Suprapubic skin (tissue), 4 donors: Measurements from ENCODE around the gene ROR2. TPM values are rescaled to one million over a fixed set of nuclear protein-coding genes. Genes with fewer than 3 reads are reported as not detected.
A peak's percentile ranks its signal among the peaks of the same experiment; 100 is the strongest.

Source experiments
- DNase-seq, 2 donors: peaks; one replicate each; pipeline ENCODE4 v3.0.0-alpha.2; 2019; ENCODE audit warnings: low spot score in 2 of 2
- H3K27ac ChIP-seq: fragments of 200-600 bp; sonication (generic); one replicate; pipeline ENCODE4 v1.5.1; 2019
- H3K27me3 ChIP-seq: fragments of 200-600 bp; sonication (generic); one replicate; pipeline ENCODE4 v1.5.1; 2019
- H3K36me3 ChIP-seq: fragments of 200-600 bp; sonication (generic); one replicate; pipeline ENCODE4 v1.5.1; 2019
- H3K4me1 ChIP-seq: fragments of 200-600 bp; sonication (generic); one replicate; pipeline ENCODE4 v1.5.1; 2019
- H3K4me3 ChIP-seq: fragments of 200-600 bp; sonication (generic); one replicate; pipeline ENCODE4 v1.5.1; 2019; ENCODE audit warnings: mild to moderate bottlenecking
- H3K9me3 ChIP-seq: fragments of 200-600 bp; sonication (generic); one replicate; pipeline ENCODE4 v1.5.1; 2019
- EP300 ChIP-seq: sonication (generic); formaldehyde crosslinking; IDR thresholded peaks from one replicate; pipeline ENCODE4 v1.6.1; 2017; ENCODE audit warnings: antibody characterized with exemption
- POLR2A ChIP-seq, 2 donors: fragments of 450-650 bp; IDR thresholded peaks; one replicate each; pipeline ENCODE4 v1.6.1; 2017; ENCODE audit warnings: antibody characterized with exemption in 2 of 2, mild to moderate bottlenecking in 2 of 2, moderate library complexity in 2 of 2
- POLR2AphosphoS5 ChIP-seq, 3 donors: sonication (generic); formaldehyde crosslinking; IDR thresholded peaks; one replicate each; pipeline ENCODE4 v1.6.1; 2017; ENCODE audit warnings: antibody characterized with exemption in 3 of 3
- WGBS: methylation state at CpG from one replicate; pipeline ENCODE4 v1.1.5; 2018; 5-methylcytosine and 5-hydroxymethylcytosine counted together
- total RNA-seq, 4 donors: library from RNA; depleted of rRNA; stranded (reverse); fragments of >200 nt; gene quantifications; one replicate each; pipeline ENCODE4 v1.1.0, GENCODE V29; 2016
- TF ChIP-seq, protein P1 (sequence below), 2 donors: fragments of 200-600 bp in 1 of 2; fragments of 450-650 bp in 1 of 2; sonication (generic) in 1 of 2; IDR thresholded peaks; one replicate each; pipeline ENCODE4 v1.5.1; 2016 to 2019; ENCODE audit warnings: antibody characterized with exemption in 2 of 2, mild to moderate bottlenecking in 1 of 2, moderate library complexity in 1 of 2

ROR2 gene
- total RNA-seq, 4 donors from 2014 or later = 3.3 to 7.3 (median 5.0) TPM

DNA sequence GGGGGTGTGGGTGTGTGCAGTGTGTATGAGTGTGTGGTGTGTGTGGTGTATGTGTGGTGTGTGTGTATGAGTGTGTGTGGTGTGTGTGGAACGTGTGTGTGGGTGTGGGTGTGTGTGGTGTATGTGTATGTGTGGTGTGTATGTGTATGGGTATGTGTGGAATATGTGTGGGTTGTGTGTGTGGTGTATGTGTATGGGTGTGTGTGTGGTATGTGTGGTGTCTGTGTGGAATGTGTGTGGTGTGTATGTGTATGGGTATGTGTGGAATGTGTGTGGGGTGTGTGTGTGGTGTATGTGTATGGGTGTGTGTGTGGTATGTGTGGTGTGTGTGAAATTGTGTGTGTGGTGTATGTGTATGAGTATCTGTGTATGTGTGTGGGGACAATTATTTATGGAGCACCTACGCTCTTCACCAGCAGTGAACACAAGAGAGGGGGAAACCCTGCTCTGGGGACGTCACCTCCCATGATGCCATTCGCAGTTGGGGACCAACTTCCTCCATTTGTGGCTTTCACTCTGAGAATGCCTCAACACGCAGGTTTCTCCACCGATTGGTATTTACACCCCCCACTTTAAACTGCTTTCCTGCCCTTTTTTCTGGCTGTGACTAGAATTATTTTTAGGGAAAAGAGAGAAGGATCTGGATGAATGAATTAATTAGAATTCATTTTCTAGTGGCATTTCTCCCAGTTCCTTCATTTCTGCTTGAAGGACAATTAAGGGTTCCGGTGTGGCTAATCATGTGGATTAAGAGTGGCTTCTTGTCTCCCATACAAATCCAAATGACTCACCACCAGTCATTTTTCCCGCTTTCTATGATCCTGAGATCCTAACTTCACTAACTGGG is 238.1 kb downstream of the ROR2 start:
- H3K4me1 ChIP-seq = no peaks in the 10 kb centered on the region
- TF ChIP-seq EP300 (no peak), POLR2AphosphoS5 (IDR thresholded peaks at IDR 0.05) (no peak), POLR2A (IDR thresholded peaks at IDR 0.05) (no peak)
- TF ChIP-seq, protein P1, sequence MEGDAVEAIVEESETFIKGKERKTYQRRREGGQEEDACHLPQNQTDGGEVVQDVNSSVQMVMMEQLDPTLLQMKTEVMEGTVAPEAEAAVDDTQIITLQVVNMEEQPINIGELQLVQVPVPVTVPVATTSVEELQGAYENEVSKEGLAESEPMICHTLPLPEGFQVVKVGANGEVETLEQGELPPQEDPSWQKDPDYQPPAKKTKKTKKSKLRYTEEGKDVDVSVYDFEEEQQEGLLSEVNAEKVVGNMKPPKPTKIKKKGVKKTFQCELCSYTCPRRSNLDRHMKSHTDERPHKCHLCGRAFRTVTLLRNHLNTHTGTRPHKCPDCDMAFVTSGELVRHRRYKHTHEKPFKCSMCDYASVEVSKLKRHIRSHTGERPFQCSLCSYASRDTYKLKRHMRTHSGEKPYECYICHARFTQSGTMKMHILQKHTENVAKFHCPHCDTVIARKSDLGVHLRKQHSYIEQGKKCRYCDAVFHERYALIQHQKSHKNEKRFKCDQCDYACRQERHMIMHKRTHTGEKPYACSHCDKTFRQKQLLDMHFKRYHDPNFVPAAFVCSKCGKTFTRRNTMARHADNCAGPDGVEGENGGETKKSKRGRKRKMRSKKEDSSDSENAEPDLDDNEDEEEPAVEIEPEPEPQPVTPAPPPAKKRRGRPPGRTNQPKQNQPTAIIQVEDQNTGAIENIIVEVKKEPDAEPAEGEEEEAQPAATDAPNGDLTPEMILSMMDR (IDR thresholded peaks at IDR 0.05) = no peak
- no peaks in the 10 kb centered on the region for H3K9me3 ChIP-seq
- H3K4me3 ChIP-seq = no peak overlapping the region
- H3K36me3 ChIP-seq = no peaks in the 10 kb centered on the region
- H3K27ac ChIP-seq = no peak overlapping the region
- WGBS = 57% methylated on average over 8 of the region's 8 CpGs
- peak in 1 of 2 donors; percentile 35 for DNase-seq
- H3K27me3 ChIP-seq = peaks cover 5% of the 10 kb centered on the region

DNA sequence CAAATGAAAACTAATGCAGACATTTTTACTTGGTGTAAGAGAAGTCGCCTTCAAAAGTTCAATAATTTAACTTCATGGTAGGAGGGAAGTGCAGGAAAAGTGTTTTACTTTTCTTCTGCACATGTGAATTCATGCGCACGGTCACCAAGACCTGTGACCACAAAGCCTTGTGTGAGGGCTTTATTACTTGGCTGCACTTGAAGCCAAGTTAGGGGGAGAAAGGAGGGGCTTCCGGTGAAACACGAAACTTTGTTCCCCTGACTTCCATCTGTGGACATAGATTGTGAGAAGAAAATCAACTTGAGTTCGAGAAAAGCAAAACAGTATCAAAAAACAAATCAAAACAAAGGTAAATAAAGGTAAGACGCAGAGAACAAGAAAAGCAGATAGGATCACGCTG is 239.9 kb downstream of the ROR2 start:
- Histone ChIP-seq H3K4me3 (no peak overlapping the region), H3K27ac (no peak overlapping the region), H3K9me3 (no peaks in the 10 kb centered on the region), H3K36me3 (no peaks in the 10 kb centered on the region), H3K27me3 (peaks cover 5% of the 10 kb centered on the region), H3K4me1 (no peaks in the 10 kb centered on the region)
- DNase-seq = peak in 1 of 2 donors; percentile 9
- WGBS = 82% methylated on average over 8 of the region's 8 CpGs
- TF ChIP-seq EP300 = no peak
- no peak for TF ChIP-seq POLR2AphosphoS5 (IDR thresholded peaks at IDR 0.05)
- TF ChIP-seq POLR2A (IDR thresholded peaks at IDR 0.05) = no peak
- TF ChIP-seq, protein P1 (IDR thresholded peaks at IDR 0.05) = no peak

GRCh38 chr9:91705386-91705785 is 244.6 kb downstream of the ROR2 start:
- no peak for DNase-seq
- Histone ChIP-seq H3K27me3 (no peaks in the 10 kb centered on the region), H3K9me3 (no peaks in the 10 kb centered on the region), H3K4me3 (no peak overlapping the region), H3K36me3 (no peaks in the 10 kb centered on the region), H3K4me1 (no peaks in the 10 kb centered on the region), H3K27ac (no peak overlapping the region)
- 93% methylated on average over 1 of the region's 1 CpG for WGBS
- no peak for TF ChIP-seq POLR2AphosphoS5 (IDR thresholded peaks at IDR 0.05)
- no peak for TF ChIP-seq EP300
- TF ChIP-seq POLR2A (IDR thresholded peaks at IDR 0.05) = no peak
- TF ChIP-seq, protein P1 (IDR thresholded peaks at IDR 0.05) = no peak

GRCh38 chr9:91700475-91700874 is 249.6 kb downstream of the ROR2 start:
- TF ChIP-seq, protein P1 (IDR thresholded peaks at IDR 0.05) = no peak
- TF ChIP-seq EP300 = no peak
- Histone ChIP-seq H3K9me3 (no peaks in the 10 kb centered on the region), H3K4me1 (no peaks in the 10 kb centered on the region), H3K36me3 (no peaks in the 10 kb centered on the region), H3K27me3 (no peaks in the 10 kb centered on the region), H3K4me3 (no peak overlapping the region), H3K27ac (no peak overlapping the region)
- no peak for DNase-seq
- WGBS = 53% methylated on average over 5 of the region's 5 CpGs

DNA sequence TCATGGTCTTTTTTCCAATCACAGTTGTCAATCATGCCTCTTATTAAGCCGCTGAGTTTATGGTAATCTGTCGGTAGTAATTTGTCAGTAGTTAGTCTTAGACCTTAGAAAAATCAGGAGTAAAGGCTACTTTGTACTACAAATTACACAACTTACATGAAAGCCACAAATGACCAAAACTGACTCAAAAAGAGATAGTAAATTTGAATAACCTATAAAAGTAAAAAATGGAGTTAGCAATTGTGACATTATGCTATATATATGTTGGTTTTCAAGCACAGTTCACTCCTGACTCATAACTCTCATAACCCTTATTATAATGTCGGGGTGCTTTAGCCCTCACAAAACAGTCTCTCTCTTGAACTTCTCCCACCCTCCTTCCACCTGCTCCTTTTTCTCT is 251.8 kb downstream of the ROR2 start:
- 91% methylated on average over 3 of the region's 3 CpGs for WGBS

More for the DNA sequence above, 251.8 kb downstream of the ROR2 start:
- Histone ChIP-seq H3K4me1 (no peaks in the 10 kb centered on the region), H3K4me3 (no peak overlapping the region), H3K27ac (no peak overlapping the region), H3K27me3 (no peaks in the 10 kb centered on the region), H3K36me3 (no peaks in the 10 kb centered on the region), H3K9me3 (no peaks in the 10 kb centered on the region)
- TF ChIP-seq POLR2A (IDR thresholded peaks at IDR 0.05) = no peak
- no peak for DNase-seq
